Choroid plexus epithelial cell (primary cell): ENCODE measurements around the gene DLL4.

Experiments
- DNase-seq: peaks from one replicate; pipeline ENCODE4 v3.0.0-alpha.2; 2010; ENCODE audit warnings: low read depth
- H3K4me3 ChIP-seq: 2 replicates; pipeline ENCODE4 v1.5.1; 2011; ENCODE audit warnings: low read depth, mild to moderate bottlenecking, control low read depth, low read length, moderate library complexity
- TF ChIP-seq, protein P1 (sequence below): conservative IDR thresholded peaks from 2 replicates; pipeline ENCODE4 v1.5.1; 2011; ENCODE audit warnings: low read depth, mild to moderate bottlenecking, control low read depth, inconsistent platforms, low read length, moderate library complexity

The DLL4 gene

GRCh38 chr15:40906091-40906990, 22.8 kb upstream of the DLL4 start:
- TF ChIP-seq, protein P1, sequence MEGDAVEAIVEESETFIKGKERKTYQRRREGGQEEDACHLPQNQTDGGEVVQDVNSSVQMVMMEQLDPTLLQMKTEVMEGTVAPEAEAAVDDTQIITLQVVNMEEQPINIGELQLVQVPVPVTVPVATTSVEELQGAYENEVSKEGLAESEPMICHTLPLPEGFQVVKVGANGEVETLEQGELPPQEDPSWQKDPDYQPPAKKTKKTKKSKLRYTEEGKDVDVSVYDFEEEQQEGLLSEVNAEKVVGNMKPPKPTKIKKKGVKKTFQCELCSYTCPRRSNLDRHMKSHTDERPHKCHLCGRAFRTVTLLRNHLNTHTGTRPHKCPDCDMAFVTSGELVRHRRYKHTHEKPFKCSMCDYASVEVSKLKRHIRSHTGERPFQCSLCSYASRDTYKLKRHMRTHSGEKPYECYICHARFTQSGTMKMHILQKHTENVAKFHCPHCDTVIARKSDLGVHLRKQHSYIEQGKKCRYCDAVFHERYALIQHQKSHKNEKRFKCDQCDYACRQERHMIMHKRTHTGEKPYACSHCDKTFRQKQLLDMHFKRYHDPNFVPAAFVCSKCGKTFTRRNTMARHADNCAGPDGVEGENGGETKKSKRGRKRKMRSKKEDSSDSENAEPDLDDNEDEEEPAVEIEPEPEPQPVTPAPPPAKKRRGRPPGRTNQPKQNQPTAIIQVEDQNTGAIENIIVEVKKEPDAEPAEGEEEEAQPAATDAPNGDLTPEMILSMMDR, result peak; percentile 75
- DNase-seq, result peak; percentile 70
- peak overlapping the region; percentile 55 for H3K4me3 ChIP-seq

- TF ChIP-seq, protein P1, result no peak
- peak overlapping the region; percentile 55 for H3K4me3 ChIP-seq
- peak; percentile 24 for DNase-seq
Measured at GRCh38 chr15:40906991-40907802, 21.9 kb upstream of the DLL4 start.

DNA sequence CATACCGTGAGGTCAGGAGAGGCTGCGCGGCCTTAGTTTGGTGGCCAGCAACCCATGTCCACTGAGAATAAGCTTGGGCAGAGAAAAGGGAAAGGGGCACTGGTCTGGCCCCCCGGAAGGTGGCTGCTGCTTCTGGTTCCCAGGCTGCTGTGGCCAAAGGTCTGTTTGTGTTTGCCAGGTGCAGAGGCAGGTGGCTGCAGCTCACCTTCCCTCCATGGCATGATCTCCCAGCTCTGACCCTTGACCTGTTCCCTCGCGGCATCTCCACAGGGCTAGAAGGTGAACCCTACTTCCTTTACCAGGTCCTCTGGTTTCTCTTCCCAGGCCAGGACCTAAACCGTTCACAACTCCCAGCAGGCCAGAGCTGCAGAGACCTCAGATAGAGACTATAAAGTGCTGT, 21.0 kb upstream of the DLL4 start:
- no peak overlapping the region for H3K4me3 ChIP-seq
- DNase-seq, result no peak
- TF ChIP-seq, protein P1, result no peak

DNA sequence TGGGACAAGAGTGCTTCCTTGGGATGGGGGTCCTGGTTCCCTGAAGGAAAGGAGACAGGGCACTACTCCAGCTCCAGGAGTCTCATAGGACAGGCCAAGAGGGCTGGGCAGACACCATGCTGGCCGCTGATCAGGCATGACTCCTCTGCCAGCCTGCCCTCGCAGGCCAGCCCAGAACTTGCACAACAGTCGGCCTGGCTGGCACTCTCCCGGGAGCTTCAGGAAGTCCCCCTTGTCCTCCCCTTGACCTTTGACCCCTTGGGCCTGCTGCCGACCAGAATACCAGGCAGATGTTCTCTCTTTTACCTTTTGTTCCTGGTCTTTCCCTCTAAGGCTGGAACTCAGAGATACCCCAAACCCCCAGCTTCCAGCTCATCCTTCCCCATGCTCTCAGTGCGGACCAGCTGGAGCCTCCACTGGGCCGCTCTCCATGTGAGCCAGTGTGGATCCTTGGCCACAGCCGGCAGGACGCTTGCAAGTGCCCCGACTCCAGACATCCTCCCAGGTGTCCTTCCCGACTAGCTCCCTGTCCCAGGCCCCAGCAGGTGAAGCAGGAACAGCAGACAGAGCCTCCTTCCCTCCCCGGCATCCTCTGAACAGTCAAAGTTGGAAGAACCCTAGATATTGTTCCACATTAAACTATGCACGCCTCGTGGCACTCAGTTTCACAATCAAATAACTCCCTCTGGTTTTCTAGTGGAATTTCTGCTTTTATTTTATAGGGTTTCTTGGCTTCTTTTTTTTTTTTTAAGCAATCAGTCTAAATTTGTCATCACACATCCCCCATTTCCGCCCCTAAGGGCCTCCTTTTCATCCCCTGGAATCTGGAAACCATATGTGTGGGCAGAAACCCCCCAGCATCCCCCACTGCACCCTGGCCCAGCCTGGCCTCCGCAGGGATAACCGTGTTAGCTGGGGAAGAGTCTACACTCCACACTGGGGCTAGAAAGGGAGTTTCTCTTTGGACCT, 19.2 kb upstream of the DLL4 start:
- TF ChIP-seq, protein P1, result no peak
- no peak overlapping the region for H3K4me3 ChIP-seq
- peak; percentile 34 for DNase-seq

- no peak overlapping the region for H3K4me3 ChIP-seq
- TF ChIP-seq, protein P1, result no peak
- no peak for DNase-seq
Measured at GRCh38 chr15:40911141-40911540, 18.0 kb upstream of the DLL4 start.

- no peak for DNase-seq
- TF ChIP-seq, protein P1, result no peak
- H3K4me3 ChIP-seq, result no peak overlapping the region
Measured at GRCh38 chr15:40911693-40912092, 17.4 kb upstream of the DLL4 start.
